PC-3 (cell line): ENCODE data around the gene SCYGR4. TPM values are rescaled to one million over a fixed set of nuclear protein-coding genes. Genes with fewer than 3 reads are reported as not detected.

Experiments used
- ATAC-seq: fragments of 200-7000 bp; cut with Tn5 transposase; 2 replicates; pipeline ENCODE4 v1.9.1; 2020; ENCODE audit warnings: mild to moderate bottlenecking, moderate library complexity
- BruUV-seq: library from RNA; stranded (reverse); fragments of 400-500 nt; replicated peaks from 2 replicates; lab custom pipeline; 2021; lab: Mats Ljungman, UMichigan
- CTCF ChIA-PET: fragments of 300-600 bp; sonication (Branson Sonifier 250); formaldehyde crosslinking; loops from one replicate; lab custom pipeline; 2022; ENCODE audit warnings: antibody characterized with exemption; lab: Charles Lee
- POLR2A ChIA-PET: fragments of 300-600 bp; sonication (Branson Sonifier 250); formaldehyde crosslinking; loops from one replicate; lab custom pipeline; 2022; ENCODE audit warnings: antibody characterized with exemption; ENCODE audit not compliant: unreplicated experiment; lab: Charles Lee
- DNase-seq: peaks from one replicate; pipeline ENCODE4 v3.0.0-alpha.2; 2015
- H2AFZ ChIP-seq: fragments of 300-600 bp; sonication (generic); 2 replicates; pipeline ENCODE4 v1.6.0; 2016; ENCODE audit warnings: antibody characterized with exemption, low read length
- H3F3A ChIP-seq: fragments of 300-600 bp; sonication (generic); one replicate; pipeline ENCODE4 v1.6.0; 2017; ENCODE audit warnings: antibody characterized with exemption, low read length, control low read depth, mild to moderate bottlenecking; ENCODE audit not compliant: unreplicated experiment
- H3K27ac ChIP-seq: fragments of 300-600 bp; sonication (generic); 2 replicates; pipeline ENCODE4 v1.5.1; 2016; ENCODE audit warnings: mild to moderate bottlenecking, low read length
- H3K27me3 ChIP-seq: fragments of 300-600 bp; sonication (generic); 2 replicates; pipeline ENCODE4 v1.6.1; 2016; ENCODE audit warnings: low read length, mixed read lengths
- H3K36me3 ChIP-seq: fragments of 300-600 bp; sonication (generic); 2 replicates; pipeline ENCODE4 v1.6.1; 2016; ENCODE audit warnings: low read depth, mixed run types, low read length, mixed read lengths
- H3K4me1 ChIP-seq: fragments of 300-600 bp; sonication (generic); 2 replicates; pipeline ENCODE4 v1.5.1; 2016; ENCODE audit warnings: low read length; ENCODE audit not compliant: insufficient read depth
- H3K4me2 ChIP-seq: fragments of 300-600 bp; sonication (generic); 2 replicates; pipeline ENCODE4 v1.6.0; 2016; ENCODE audit warnings: low read length
- H3K4me3 ChIP-seq: fragments of 300-600 bp; sonication (generic); 2 replicates; pipeline ENCODE4 v1.5.1; 2016; ENCODE audit warnings: mild to moderate bottlenecking, low read length, mixed read lengths
- H3K79me2 ChIP-seq: fragments of 300-600 bp; sonication (generic); 2 replicates; pipeline ENCODE4 v1.6.1; 2017; ENCODE audit warnings: low read length, mixed read lengths
- H3K9ac ChIP-seq: fragments of 300-600 bp; sonication (generic); 2 replicates; pipeline ENCODE4 v1.6.0; 2016; ENCODE audit warnings: mild to moderate bottlenecking, low read length
- H3K9me2 ChIP-seq: fragments of 300-600 bp; sonication (generic); replicated peaks from 2 replicates; pipeline ENCODE4 v1.6.1; 2016; ENCODE audit warnings: mixed run types, low read length, mixed read lengths
- H3K9me3 ChIP-seq: fragments of 300-600 bp; sonication (generic); 2 replicates; pipeline ENCODE4 v1.6.1; 2016; ENCODE audit warnings: low read length, mixed read lengths
- H4K20me1 ChIP-seq: fragments of 300-600 bp; sonication (generic); 2 replicates; pipeline ENCODE4 v1.6.1; 2016; ENCODE audit warnings: low read length, mixed read lengths
- CTCF ChIP-seq: fragments of 300-600 bp; sonication (generic); conservative IDR thresholded peaks from 2 replicates; pipeline ENCODE4 v1.5.1; 2017; ENCODE audit warnings: antibody characterized with exemption, low read depth, mild to moderate bottlenecking, low read length
- EZH2 ChIP-seq: fragments of 300-600 bp; sonication (generic); IDR thresholded peaks from one replicate; pipeline ENCODE4 v1.6.1; 2017; ENCODE audit warnings: antibody characterized with exemption, mild to moderate bottlenecking, low read length; ENCODE audit not compliant: unreplicated experiment
- EZH2phosphoT487 ChIP-seq: fragments of 300-600 bp; sonication (generic); IDR thresholded peaks from 2 replicates; pipeline ENCODE4 v1.6.1; 2018; ENCODE audit warnings: mild to moderate bottlenecking, antibody characterized with exemption, low read length, borderline replicate concordance
- intact Hi-C: fragments of 100-400 bp; cut with micrococcal nuclease; formaldehyde crosslinking; loops from 2 replicates; pipeline ENCODE4 v1.9.0; 2023
- total RNA-seq: library from RNA; depleted of rRNA; stranded (reverse); fragments of >200 nt; gene quantifications from 2 replicates; pipeline ENCODE4 v1.2.3, GENCODE V29; 2014

Gene SCYGR4
- total RNA-seq, 1 experiment from 2014 or later: not detected

GRCh38 chr2:227592694-227593387 lies 24.5 kb upstream of the SCYGR4 start:
- no TSS peak for BruUV-seq
- no peak overlapping the region for H3K4me2 ChIP-seq
- intact Hi-C loops: no loop called here
- H3K9me3 ChIP-seq: no peaks in the 10 kb centered on the region
- no peak overlapping the region for H3K9ac ChIP-seq
- H3K27me3 ChIP-seq: no peaks in the 10 kb centered on the region; the same call in 1 of the 2 replicates
- no peaks in the 10 kb centered on the region for H4K20me1 ChIP-seq
- no peaks in the 10 kb centered on the region for H3K79me2 ChIP-seq
- H2AFZ ChIP-seq: no peak overlapping the region
- ATAC-seq: no peak
- no peaks in the 10 kb centered on the region for H3F3A ChIP-seq
- TF ChIP-seq CTCF (no peak), EZH2phosphoT487 (no peak), EZH2 (no peak)
- no peaks in the 10 kb centered on the region for H3K9me2 ChIP-seq
- no peak for DNase-seq
- H3K4me3 ChIP-seq: no peak overlapping the region
- CTCF ChIA-PET: no interaction called here
- no peaks in the 10 kb centered on the region; the same call in 1 of the 2 replicates for H3K4me1 ChIP-seq
- no peaks in the 10 kb centered on the region for H3K36me3 ChIP-seq
- POLR2A ChIA-PET: no interaction called here
- H3K27ac ChIP-seq: no peak overlapping the region

- DNase-seq (no peak), ATAC-seq (no peak)
- H3K4me3 ChIP-seq: no peak overlapping the region
- intact Hi-C loops: no loop called here
- no peak overlapping the region for H3K27ac ChIP-seq
- no peaks in the 10 kb centered on the region for H3K9me2 ChIP-seq
- CTCF ChIA-PET: no interaction called here
- no peaks in the 10 kb centered on the region for H3K27me3 ChIP-seq
- BruUV-seq: no TSS peak
- H2AFZ ChIP-seq: no peak overlapping the region
- H3K4me1 ChIP-seq: peaks cover 6% of the 10 kb centered on the region; the same call in 1 of the 2 replicates
- no peaks in the 10 kb centered on the region for H3K36me3 ChIP-seq
- H3K4me2 ChIP-seq: no peak overlapping the region
- H3K79me2 ChIP-seq: no peaks in the 10 kb centered on the region
- POLR2A ChIA-PET: no interaction called here
- TF ChIP-seq CTCF: no peak
- no peak for TF ChIP-seq EZH2
- no peak for TF ChIP-seq EZH2phosphoT487
- no peaks in the 10 kb centered on the region for H3K9me3 ChIP-seq
- H3F3A ChIP-seq: no peaks in the 10 kb centered on the region
- H3K9ac ChIP-seq: no peak overlapping the region
- no peaks in the 10 kb centered on the region for H4K20me1 ChIP-seq
Observed at GRCh38 chr2:227595797-227596196, 21.5 kb upstream of the SCYGR4 start.

GRCh38 chr2:227597036-227597435 lies 20.3 kb upstream of the SCYGR4 start:
- DNase-seq (no peak), ATAC-seq (no peak)
- no peak overlapping the region for H3K4me2 ChIP-seq
- H3K27me3 ChIP-seq: no peaks in the 10 kb centered on the region
- H3K9ac ChIP-seq: no peak overlapping the region
- ChIA-PET POLR2A (no interaction called here), CTCF (no interaction called here)
- no peak for TF ChIP-seq EZH2phosphoT487
- no peak for TF ChIP-seq EZH2
- TF ChIP-seq CTCF: no peak
- no peak overlapping the region for H3K4me3 ChIP-seq
- no peak overlapping the region for H3K27ac ChIP-seq
- H4K20me1 ChIP-seq: no peaks in the 10 kb centered on the region
- H3K9me2 ChIP-seq: no peaks in the 10 kb centered on the region
- H3K36me3 ChIP-seq: no peaks in the 10 kb centered on the region
- no peak overlapping the region for H2AFZ ChIP-seq
- H3K4me1 ChIP-seq: peaks cover 6% of the 10 kb centered on the region; the same call in 1 of the 2 replicates
- intact Hi-C loops: no loop called here
- H3K9me3 ChIP-seq: no peaks in the 10 kb centered on the region
- H3F3A ChIP-seq: no peaks in the 10 kb centered on the region
- H3K79me2 ChIP-seq: no peaks in the 10 kb centered on the region
- no TSS peak for BruUV-seq
